GM12892 (cell line): ENCODE results near the gene FAM228B.

Source experiments
- POLR2A ChIP-seq: IDR thresholded peaks from 2 replicates; pipeline ENCODE4 v1.6.1; 2011; ENCODE audit warnings: low read depth, low read length, control low read depth
- POLR2AphosphoS5 ChIP-seq: IDR thresholded peaks from 2 replicates; pipeline ENCODE4 v1.6.1; 2011; ENCODE audit warnings: low read depth, low read length, control low read depth
- TAF1 ChIP-seq: IDR thresholded peaks from 2 replicates; pipeline ENCODE4 v1.6.1; 2011; ENCODE audit warnings: low read depth, mild to moderate bottlenecking, control low read depth, low read length, borderline replicate concordance

GRCh38 chr2:24087032-24087431 lies 36.2 kb upstream of the FAM228B start:
- TF ChIP-seq POLR2AphosphoS5: no peak
- TF ChIP-seq TAF1: no peak
- no peak for TF ChIP-seq POLR2A
